GM19193 (cell line): ENCODE measurements around the gene KIF5C.

Experiments used
- POLR2A ChIP-seq: IDR thresholded peaks from 4 replicates; pipeline ENCODE4 v1.6.1; 2011; ENCODE audit not compliant: insufficient read depth, insufficient read length; ENCODE audit errors: extremely low read depth

Gene KIF5C

GRCh38 chr2:148998831-148999200 is 123.8 kb downstream of the KIF5C start:
- no peak for TF ChIP-seq POLR2A

GRCh38 chr2:148999451-148999921 is 124.5 kb downstream of the KIF5C start:
- no peak for TF ChIP-seq POLR2A

DNA sequence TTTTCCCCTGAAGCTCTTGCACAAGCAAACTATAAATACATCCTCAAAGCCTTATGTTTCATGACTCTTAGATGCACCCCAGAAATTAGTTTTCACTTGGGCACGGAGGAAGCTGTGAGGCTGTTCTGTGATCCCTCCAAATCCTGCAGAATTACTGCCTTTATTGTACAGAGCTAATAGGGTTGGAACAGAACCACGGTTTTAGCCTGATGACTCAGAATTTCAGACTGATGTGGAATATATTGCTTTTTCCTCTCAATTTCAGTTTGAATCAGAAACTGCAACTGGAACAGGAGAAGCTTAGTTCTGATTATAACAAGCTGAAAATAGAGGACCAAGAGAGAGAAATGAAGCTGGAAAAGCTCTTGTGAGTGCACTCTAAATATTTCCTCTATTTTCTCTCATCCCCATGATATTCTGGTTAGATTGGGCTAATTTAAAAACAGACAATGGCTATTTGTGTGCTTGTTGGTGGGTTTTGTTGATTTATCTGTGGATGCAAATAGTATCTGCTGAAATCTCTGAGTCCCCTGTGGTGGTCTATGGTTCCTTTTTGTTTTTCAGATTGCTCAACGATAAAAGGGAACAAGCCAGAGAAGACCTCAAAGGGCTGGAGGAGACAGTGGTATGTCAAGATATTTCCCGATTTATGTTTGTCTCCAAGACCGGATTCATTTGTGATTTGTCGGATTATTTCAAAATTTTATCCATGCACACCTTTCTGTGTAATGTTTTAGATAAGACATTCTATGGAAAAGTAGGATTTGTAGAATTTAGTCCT is 125.3 kb downstream of the KIF5C start:
- no peak for TF ChIP-seq POLR2A

- no peak for TF ChIP-seq POLR2A
Measured at GRCh38 chr2:149001496-149001895, 126.5 kb downstream of the KIF5C start.

- TF ChIP-seq POLR2A, result no peak
Measured at GRCh38 chr2:149002378-149002890, 127.4 kb downstream of the KIF5C start.

DNA sequence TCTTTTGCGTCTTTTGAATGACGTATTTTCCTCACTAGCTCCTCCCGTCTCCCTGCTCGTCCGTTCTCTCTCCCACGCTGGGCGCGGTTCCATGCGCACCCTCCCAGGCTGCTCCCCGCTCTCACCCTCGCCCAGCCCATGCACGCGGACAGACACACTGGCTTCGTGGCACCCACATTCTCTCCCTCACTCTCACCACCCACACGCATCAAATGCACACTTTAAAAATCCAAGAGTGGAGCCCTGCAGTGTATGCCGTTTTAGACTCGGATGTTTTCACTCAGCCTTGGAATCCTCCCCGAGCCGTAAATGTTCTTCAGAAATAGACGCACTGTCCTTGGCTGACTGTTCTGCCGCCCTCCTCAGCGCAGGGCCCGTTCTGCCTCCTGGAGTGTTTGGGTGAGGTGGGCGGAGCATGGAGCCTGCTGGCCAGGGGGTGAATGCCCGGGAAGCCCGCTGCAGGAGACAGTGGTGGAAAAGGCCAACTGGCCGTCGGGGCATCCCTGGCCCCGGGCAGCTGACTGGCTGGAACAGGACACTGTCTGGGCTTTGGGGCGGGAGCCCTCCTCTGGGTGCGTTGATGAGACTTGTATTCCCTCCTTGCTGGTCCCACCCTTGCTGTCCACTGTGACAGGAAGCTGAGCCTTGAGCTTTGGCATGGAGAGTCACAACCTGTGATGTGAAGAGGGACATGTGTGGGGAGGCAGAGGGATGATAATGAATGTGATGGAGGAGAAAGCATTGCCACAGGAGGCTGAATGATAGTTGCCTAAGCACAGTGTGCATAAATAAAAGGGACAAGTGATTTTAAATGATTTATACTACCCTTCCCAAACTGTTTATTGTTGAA is 128.1 kb downstream of the KIF5C start:
- TF ChIP-seq POLR2A, result no peak

GRCh38 chr2:149004836-149005235 is 129.8 kb downstream of the KIF5C start:
- TF ChIP-seq POLR2A, result no peak

DNA sequence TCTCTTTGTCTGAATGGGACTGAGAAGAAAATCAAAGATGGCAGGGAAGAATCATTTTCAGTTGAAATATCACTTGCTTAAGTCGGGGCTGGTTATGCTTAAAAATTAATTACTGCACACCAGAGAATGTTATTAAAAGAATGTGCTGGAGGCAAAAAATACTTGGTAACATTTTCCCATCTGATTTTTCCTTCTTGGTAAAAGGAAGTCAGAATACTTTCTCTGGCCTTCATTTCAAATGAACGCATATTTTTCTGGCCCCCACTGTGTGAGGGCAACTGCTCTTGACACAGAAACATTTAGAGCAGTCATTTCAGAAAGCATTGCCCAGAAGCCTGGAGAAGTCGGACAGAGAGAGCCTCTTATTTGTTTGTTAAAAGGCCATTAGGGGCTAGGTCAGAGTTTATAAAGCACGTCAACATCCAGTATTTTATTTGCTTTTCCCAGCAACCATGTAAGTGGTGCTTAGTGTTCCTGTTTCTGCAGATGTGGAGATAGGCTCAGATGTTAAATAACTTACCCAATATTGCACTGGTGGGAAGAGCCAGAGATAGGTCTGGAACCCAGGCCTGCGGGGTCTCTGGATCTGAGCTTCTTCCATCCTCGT is 130.5 kb downstream of the KIF5C start:
- TF ChIP-seq POLR2A, result no peak

- TF ChIP-seq POLR2A, result no peak
Measured at GRCh38 chr2:149006883-149007543, 132.0 kb downstream of the KIF5C start.

DNA sequence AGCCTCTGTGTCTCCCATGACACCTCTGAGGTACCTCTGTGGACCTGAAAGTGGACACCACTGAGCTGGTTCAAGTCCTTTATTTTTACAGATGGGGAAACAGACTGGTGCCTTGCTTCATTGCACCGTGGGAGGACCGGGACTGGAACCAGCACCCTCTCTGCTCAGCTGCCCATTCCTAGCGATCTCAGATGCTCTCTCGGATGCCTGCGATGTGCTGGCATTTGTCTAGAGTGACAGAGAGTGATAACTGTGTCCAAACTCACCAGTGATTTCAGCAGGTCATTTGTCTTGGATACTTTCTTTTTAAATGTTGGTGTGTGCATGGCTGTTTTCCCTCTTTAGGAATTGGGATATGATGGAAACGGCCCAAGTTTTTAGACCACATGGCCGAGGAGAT is 133.4 kb downstream of the KIF5C start:
- TF ChIP-seq POLR2A, result no peak

DNA sequence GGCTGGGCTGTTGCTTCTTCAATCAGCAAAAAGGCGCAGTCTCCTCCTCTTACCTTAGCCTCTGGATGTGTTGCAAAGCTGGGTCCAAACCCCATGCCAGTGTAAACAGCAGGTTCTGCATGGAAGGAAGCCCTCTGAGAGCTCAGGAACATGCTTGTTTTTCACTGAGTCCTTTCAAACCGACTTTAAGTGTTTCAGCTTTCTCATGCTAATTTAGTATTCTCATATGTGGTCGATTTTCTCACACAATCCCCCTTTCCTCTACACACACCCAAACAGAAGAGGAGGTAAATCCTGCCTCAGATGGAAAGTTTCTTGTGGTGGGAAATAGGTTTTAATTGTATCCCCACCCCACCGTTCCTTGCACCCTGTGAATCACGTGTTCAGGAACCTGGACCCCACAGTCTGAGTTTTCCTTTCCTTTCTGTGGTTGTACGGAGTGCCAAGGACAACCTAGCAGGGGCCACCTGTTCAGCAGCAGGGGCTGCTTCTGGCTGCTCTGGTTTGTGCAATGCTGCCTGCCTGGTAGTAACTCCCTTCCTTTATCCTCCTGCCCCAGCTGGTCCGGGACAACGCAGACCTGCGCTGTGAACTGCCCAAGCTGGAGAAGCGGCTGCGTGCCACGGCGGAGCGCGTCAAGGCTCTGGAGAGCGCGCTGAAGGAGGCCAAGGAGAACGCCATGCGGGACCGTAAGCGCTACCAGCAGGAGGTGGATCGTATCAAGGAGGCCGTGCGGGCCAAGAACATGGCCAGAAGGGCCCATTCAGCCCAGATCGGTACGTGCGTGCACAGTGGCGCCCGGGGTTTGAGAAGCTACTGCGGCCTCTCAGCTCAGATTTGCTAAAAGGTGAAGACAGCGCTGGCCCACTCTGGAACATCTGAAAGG is 134.8 kb downstream of the KIF5C start:
- TF ChIP-seq POLR2A, result no peak

DNA sequence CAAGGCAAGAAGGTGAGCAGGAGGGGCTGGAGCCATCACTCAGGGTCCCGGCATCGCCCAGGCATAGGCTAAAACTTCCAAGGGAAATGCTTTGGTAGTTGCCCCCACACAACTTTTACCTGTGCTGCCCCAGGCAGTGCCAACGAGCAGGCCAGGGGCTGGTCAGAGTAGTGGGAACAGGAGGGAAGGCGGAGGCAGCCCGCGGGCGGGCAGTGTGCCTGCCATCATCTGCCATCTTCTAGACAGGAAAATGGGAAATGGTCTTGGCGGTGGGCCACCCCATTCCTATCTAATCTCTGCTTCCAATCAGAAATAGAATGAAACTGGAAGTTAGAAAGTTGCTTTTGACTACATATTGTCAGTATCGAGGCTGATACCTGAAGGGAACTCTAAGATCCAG is 137.5 kb downstream of the KIF5C start:
- TF ChIP-seq POLR2A, result no peak

GRCh38 chr2:149015501-149015900 is 140.5 kb downstream of the KIF5C start:
- no peak for TF ChIP-seq POLR2A
